Mucosa of descending colon (tissue), 3 donors: Measurements from ENCODE around the gene SULT1C4. TPM values are rescaled to one million over a fixed set of nuclear protein-coding genes. Genes with fewer than 3 reads are reported as not detected.

Experiments
- ATAC-seq: fragments of 200-7000 bp; cut with Tn5 transposase; one replicate; pipeline ENCODE4 v1.9.1; 2020; ENCODE audit warnings: mild to moderate bottlenecking, moderate library complexity
- DNase-seq, 3 donors: peaks; one replicate each; pipeline ENCODE4 v3.0.0-alpha.2; 2020
- H3K36me3 ChIP-seq: fragments of 200-600 bp; one replicate; pipeline ENCODE4 v1.8.0; 2021; ENCODE audit warnings: low read depth, mild to moderate bottlenecking
- H3K4me1 ChIP-seq: fragments of 200-600 bp; one replicate; pipeline ENCODE4 v1.8.0; 2021; ENCODE audit warnings: low read depth, mild to moderate bottlenecking
- H3K4me3 ChIP-seq: fragments of 200-600 bp; one replicate; pipeline ENCODE4 v1.8.0; 2021; ENCODE audit warnings: mild to moderate bottlenecking
- H3K9me3 ChIP-seq: fragments of 200-600 bp; one replicate; pipeline ENCODE4 v1.8.0; 2021; ENCODE audit warnings: mild to moderate bottlenecking
- CTCF ChIP-seq: fragments of 200-600 bp; IDR thresholded peaks from one replicate; pipeline ENCODE4 v1.8.0; 2022; ENCODE audit warnings: antibody characterized with exemption, mild to moderate bottlenecking
- intact Hi-C, 2 donors: fragments of 100-400 bp; cut with DNase I in 1 of 2; cut with micrococcal nuclease in 1 of 2; formaldehyde crosslinking; loops; one replicate each; pipeline versions ENCODE4 v1.11.0 to v1.11.1; 2022; cut with DNase I, micrococcal nuclease
- total RNA-seq, 3 donors: library from RNA; stranded (reverse); fragmentation: NEBNext Ultra II Directional in 2 of 3; extraction: Animal tissue kit (Norgen Biotek cat#: 25700) in 2 of 3; gene quantifications; one replicate each; pipeline versions ENCODE4 v1.2.1 to v1.2.4, GENCODE V29; 2021 to 2023
- donor health status: DM: no; HTN: no; CAD: no; lungs with moderate emphysema.
- donor health status: DM: no; HTN: no; CAD: no.
- donor health status: DM: no; HTN: yes; CAD: no.

The SULT1C4 gene
- total RNA-seq, 3 donors from 2014 or later = 0.43 to 4.1 (median 0.55) TPM

- H3K4me1 ChIP-seq = no peaks in the 10 kb centered on the region
- no peaks in the 10 kb centered on the region for H3K36me3 ChIP-seq
- no peak overlapping the region for H3K4me3 ChIP-seq
- no peak for ATAC-seq
- no peak for DNase-seq
- TF ChIP-seq CTCF = no peak
- intact Hi-C loops = no loop called here
- H3K9me3 ChIP-seq = no peaks in the 10 kb centered on the region
These were observed 13.0 kb upstream of the SULT1C4 start for GRCh38 chr2:108364676-108365297.

- no peak for TF ChIP-seq CTCF
- H3K36me3 ChIP-seq = no peaks in the 10 kb centered on the region
- ATAC-seq (no peak), DNase-seq (no peak)
- no peak overlapping the region for H3K4me3 ChIP-seq
- H3K4me1 ChIP-seq = no peaks in the 10 kb centered on the region
- no peaks in the 10 kb centered on the region for H3K9me3 ChIP-seq
- intact Hi-C loops = no loop called here
These were observed 12.1 kb upstream of the SULT1C4 start for GRCh38 chr2:108365656-108366055.

GRCh38 chr2:108367014-108367413 lies 10.7 kb upstream of the SULT1C4 start:
- no peaks in the 10 kb centered on the region for H3K4me1 ChIP-seq
- intact Hi-C loops = no loop called here

GRCh38 chr2:108367561-108368175 lies 10.1 kb upstream of the SULT1C4 start:
- DNase-seq (no peak), ATAC-seq (no peak)
- intact Hi-C loops = no loop called here
- Histone ChIP-seq H3K4me1 (no peaks in the 10 kb centered on the region), H3K36me3 (no peaks in the 10 kb centered on the region), H3K4me3 (no peak overlapping the region), H3K9me3 (no peaks in the 10 kb centered on the region)
- TF ChIP-seq CTCF = no peak

More at GRCh38 chr2:108367014-108367413, 10.7 kb upstream of the SULT1C4 start:
- ATAC-seq (no peak), DNase-seq (no peak)
- no peak for TF ChIP-seq CTCF
- Histone ChIP-seq H3K9me3 (no peaks in the 10 kb centered on the region), H3K36me3 (no peaks in the 10 kb centered on the region), H3K4me3 (no peak overlapping the region)

GRCh38 chr2:108369153-108369552 lies 8.6 kb upstream of the SULT1C4 start:
- no peaks in the 10 kb centered on the region for H3K9me3 ChIP-seq
- no peak for TF ChIP-seq CTCF
- H3K36me3 ChIP-seq = no peaks in the 10 kb centered on the region
- DNase-seq = no peak
- H3K4me3 ChIP-seq = no peak overlapping the region
- intact Hi-C loops = no loop called here
- no peak for ATAC-seq
- H3K4me1 ChIP-seq = no peaks in the 10 kb centered on the region
